T-cell (primary cell): ENCODE measurements around the gene ZNF490. TPM values are rescaled to one million over a fixed set of nuclear protein-coding genes. Genes with fewer than 3 reads are reported as not detected.

Source experiments
- ATAC-seq, 4 experiments: fragments of 200-7000 bp in 3 of 4; fragments of 150-1000 bp in 1 of 4; cut with Tn5 transposase; replicated peaks in 1 of 4; 1 replicate in 3 of 4; 2 replicates in 1 of 4; pipeline ENCODE4 v1.10.0; 2021; ENCODE audit warnings: moderate library complexity in 3 of 4, mild to moderate bottlenecking in 2 of 4, moderate number of reproducible peaks in 1 of 4
- CTCF ChIA-PET, 2 donors: fragments of 300-600 bp; sonication (Branson Sonifier 250); formaldehyde crosslinking; loops; one replicate each; lab custom pipeline; 2022; ENCODE audit warnings: antibody characterized with exemption in 2 of 2; lab: Charles Lee
- POLR2A ChIA-PET, 2 donors: fragments of 300-600 bp; sonication (Branson Sonifier 250); formaldehyde crosslinking; loops; one replicate each; lab custom pipeline; 2022; ENCODE audit warnings: antibody characterized with exemption in 2 of 2; lab: Charles Lee
- DNase-seq, 35 experiments: peaks; one replicate each; pipeline versions ENCODE4 v3.0.0 to v3.0.0-alpha.2; 2013 to 2023
- H3K27ac ChIP-seq: one replicate; pipeline ENCODE4 v1.5.1; 2013; ENCODE audit warnings: low read length
- H3K27me3 ChIP-seq, 2 experiments: replicated peaks in 1 of 2; 1 replicate in 1 of 2; 2 replicates in 1 of 2; pipeline versions ENCODE4 v1.6.1 to v1.7.0; 2013; ENCODE audit warnings: low read length in 1 of 2, mixed read lengths in 1 of 2; ENCODE audit not compliant: control insufficient read depth in 2 of 2, insufficient read depth in 2 of 2; ENCODE audit errors: extremely low read depth in 1 of 2
- H3K36me3 ChIP-seq, 2 donors: 1 replicate in 1 of 2; 2 replicates in 1 of 2; pipeline versions ENCODE4 v1.6.1 to v1.7.0; 2013; ENCODE audit warnings: low read length in 1 of 2; ENCODE audit not compliant: control insufficient read depth in 2 of 2, insufficient read depth in 1 of 2; ENCODE audit errors: extremely low read depth in 1 of 2
- H3K4me1 ChIP-seq, 2 experiments: 1 replicate in 1 of 2; 2 replicates in 1 of 2; pipeline versions ENCODE4 v1.6.1 to v1.7.0; 2013; ENCODE audit warnings: low read length in 2 of 2, mixed read lengths in 1 of 2; ENCODE audit not compliant: insufficient read depth in 2 of 2, control insufficient read depth in 1 of 2; ENCODE audit errors: extremely low read depth in 1 of 2
- H3K4me3 ChIP-seq, 2 donors: 1 replicate in 1 of 2; 2 replicates in 1 of 2; pipeline versions ENCODE4 v1.5.1 to v1.7.0; 2013; ENCODE audit warnings: mild to moderate bottlenecking in 2 of 2, low read length in 1 of 2, moderate library complexity in 1 of 2; ENCODE audit not compliant: control insufficient read depth in 1 of 2; ENCODE audit errors: extremely low read depth in 1 of 2
- H3K9me3 ChIP-seq: 2 replicates; pipeline ENCODE4 v1.7.0; 2013
- H3K27ac Mint-ChIP-seq, 2 donors: one replicate each; pipeline ENCODE4 v1.8.0; 2020 to 2021; ENCODE audit warnings: mild to moderate bottlenecking in 2 of 2, mixed read lengths in 2 of 2
- H3K27me3 Mint-ChIP-seq, 2 donors: one replicate each; pipeline ENCODE4 v1.8.0; 2021 to 2022; ENCODE audit warnings: mixed read lengths in 2 of 2
- H3K36me3 Mint-ChIP-seq: one replicate; pipeline ENCODE4 v1.8.0; 2021; ENCODE audit warnings: mixed read lengths
- H3K4me1 Mint-ChIP-seq, 3 donors: one replicate each; pipeline ENCODE4 v1.8.0; 2020 to 2022; ENCODE audit warnings: mixed read lengths in 3 of 3, mild to moderate bottlenecking in 1 of 3
- H3K4me3 Mint-ChIP-seq, 3 donors: one replicate each; pipeline ENCODE4 v1.8.0; 2020 to 2022; ENCODE audit warnings: mild to moderate bottlenecking in 3 of 3, mixed read lengths in 3 of 3, moderate library complexity in 3 of 3
- H3K9me3 Mint-ChIP-seq, 3 donors: one replicate each; pipeline ENCODE4 v1.8.0; 2020 to 2022; ENCODE audit warnings: mixed read lengths in 3 of 3
- WGBS: methylation state at CpG from one replicate; pipeline ENCODE4 v1.1.5; 2013; ENCODE audit warnings: missing lambda C conversion rate; ENCODE audit not compliant: insufficient coverage; 5-methylcytosine and 5-hydroxymethylcytosine counted together
- total RNA-seq, 35 experiments: library from RNA in 6 of 35; stranded (reverse) in 6 of 35; fragments of 120-200 nt in 1 of 35; gene quantifications; one replicate each; pipeline versions ENCODE4 v1.2.1 to v1.2.4 and lab custom pipeline; 2013 to 2026

The ZNF490 gene
- total RNA-seq, 5 donors from 2014 or later (not counting 1 experiment from before 2014, with no cell fraction given): 11.8 to 14.0 (median 12.4) TPM

DNA sequence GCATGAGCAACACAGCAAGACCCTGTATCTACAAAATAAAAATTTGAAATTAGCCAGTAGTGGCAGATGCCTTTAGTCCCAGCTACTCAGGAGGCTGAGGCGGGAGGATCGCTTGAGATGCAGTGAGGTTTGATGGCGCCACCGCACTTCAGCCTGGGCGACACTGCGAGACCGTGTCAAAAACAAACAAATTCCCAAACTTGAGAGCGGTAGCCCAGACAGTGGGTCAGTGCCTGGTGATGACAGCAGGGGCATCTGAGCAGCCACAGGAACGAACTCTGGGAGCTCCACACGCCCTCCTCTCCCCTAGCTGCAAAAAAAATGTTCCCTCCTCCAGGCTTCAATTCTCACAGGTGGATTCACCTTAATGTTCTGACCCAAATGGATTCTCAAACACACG is 14.1 kb downstream of the ZNF490 start:
- peaks cover 29% of the 10 kb centered on the region for H3K36me3 Mint-ChIP-seq
- no peak overlapping the region for H3K27ac Mint-ChIP-seq
- Histone ChIP-seq H3K9me3 (no peaks in the 10 kb centered on the region), H3K4me3 (no peak overlapping the region), H3K4me1 (no peaks in the 10 kb centered on the region), H3K27me3 (no peaks in the 10 kb centered on the region), H3K27ac (no peak overlapping the region), H3K36me3 (peaks cover 0 to 18% of the 10 kb centered on the region in 2 donors)
- WGBS: 99% methylated on average over 11 of the region's 11 CpGs
- no peak for DNase-seq
- no peaks in the 10 kb centered on the region for H3K9me3 Mint-ChIP-seq
- CTCF ChIA-PET: no interaction called here
- POLR2A ChIA-PET: no interaction called here
- no peaks in the 10 kb centered on the region for H3K27me3 Mint-ChIP-seq
- peaks cover 0 to 7% (median 0%) of the 10 kb centered on the region in 3 donors for H3K4me1 Mint-ChIP-seq
- ATAC-seq: no peak
- no peak overlapping the region for H3K4me3 Mint-ChIP-seq

DNA sequence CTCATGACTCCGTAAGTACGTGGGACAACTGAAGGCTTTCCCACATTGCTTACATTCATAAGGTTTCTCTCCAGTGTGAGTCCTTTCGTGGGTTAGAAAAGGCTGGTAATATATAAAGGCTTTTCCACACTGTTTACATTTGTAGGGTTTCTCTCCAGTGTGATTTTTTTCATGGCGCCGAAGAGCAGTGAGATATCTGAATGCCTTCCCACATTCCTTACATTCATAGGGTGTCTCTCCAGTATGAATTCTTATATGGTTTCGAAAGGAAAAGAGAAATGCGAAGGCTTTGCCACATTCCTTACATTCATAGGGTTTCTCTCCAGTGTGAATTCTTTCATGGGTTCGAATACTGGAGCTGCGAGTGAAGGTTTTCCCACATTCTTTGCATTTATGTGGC is 29.5 kb downstream of the ZNF490 start:
- Mint-ChIP-seq H3K9me3 (peaks cover 0 to 17% (median 13%) of the 10 kb centered on the region in 3 donors), H3K36me3 (peaks cover 48% of the 10 kb centered on the region), H3K27ac (no peak overlapping the region), H3K4me1 (no peaks in the 10 kb centered on the region), H3K4me3 (no peak overlapping the region), H3K27me3 (no peaks in the 10 kb centered on the region)
- Histone ChIP-seq H3K4me1 (no peaks in the 10 kb centered on the region), H3K36me3 (peaks cover 3 to 27% of the 10 kb centered on the region in 2 donors), H3K9me3 (peaks cover 6% of the 10 kb centered on the region), H3K27ac (no peak overlapping the region), H3K4me3 (no peak overlapping the region), H3K27me3 (no peaks in the 10 kb centered on the region)
- CTCF ChIA-PET: no interaction called here
- no peak for ATAC-seq
- no peak for DNase-seq
- no CpG with 5 or more reads among the region's 9 CpGs for WGBS
- POLR2A ChIA-PET: interaction anchor here in 1 of 2 donors (0.6 kb wide), 1 partner anchor 98 kb away, joined by 4 read pairs; no protein-coding TSS in a partner anchor

DNA sequence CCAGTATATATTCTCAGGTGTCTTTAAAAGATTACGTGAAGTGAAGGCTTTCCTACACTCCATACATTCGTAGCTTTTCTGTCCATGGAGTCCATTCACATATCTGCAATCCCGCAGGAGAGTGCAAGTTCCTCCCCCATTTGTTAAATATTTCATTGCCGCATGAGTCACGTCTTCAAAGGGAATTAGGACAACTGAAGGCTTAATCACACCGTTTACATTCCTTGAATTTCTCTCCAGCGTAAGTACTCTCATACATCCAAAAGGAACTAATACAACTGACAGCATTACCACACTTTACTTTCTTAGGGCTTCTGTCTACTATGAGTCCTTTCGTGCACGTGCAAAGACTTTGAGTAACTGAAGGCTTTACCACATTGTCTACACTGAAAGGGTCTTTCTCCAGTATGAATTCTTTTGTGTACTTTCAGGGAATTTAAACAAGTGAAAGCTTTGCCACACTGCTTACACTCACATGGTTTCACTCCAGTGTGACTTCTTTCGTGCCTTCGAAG is 30.4 kb downstream of the ZNF490 start:
- Histone ChIP-seq H3K27me3 (no peaks in the 10 kb centered on the region), H3K4me3 (no peak overlapping the region), H3K36me3 (peaks cover 3 to 27% of the 10 kb centered on the region in 2 donors), H3K4me1 (no peaks in the 10 kb centered on the region), H3K9me3 (peaks cover 6% of the 10 kb centered on the region), H3K27ac (no peak overlapping the region)
- POLR2A ChIA-PET: no interaction called here
- Mint-ChIP-seq H3K27ac (no peak overlapping the region), H3K9me3 (peaks cover 0 to 17% (median 13%) of the 10 kb centered on the region in 3 donors), H3K4me1 (peaks cover 0 to 4% (median under 1%) of the 10 kb centered on the region in 3 donors), H3K36me3 (peaks cover 48% of the 10 kb centered on the region), H3K4me3 (no peak overlapping the region), H3K27me3 (no peaks in the 10 kb centered on the region)
- DNase-seq (no peak), ATAC-seq (no peak)
- CTCF ChIA-PET: no interaction called here
- WGBS: 100% methylated on average over 4 of the region's 11 CpGs

DNA sequence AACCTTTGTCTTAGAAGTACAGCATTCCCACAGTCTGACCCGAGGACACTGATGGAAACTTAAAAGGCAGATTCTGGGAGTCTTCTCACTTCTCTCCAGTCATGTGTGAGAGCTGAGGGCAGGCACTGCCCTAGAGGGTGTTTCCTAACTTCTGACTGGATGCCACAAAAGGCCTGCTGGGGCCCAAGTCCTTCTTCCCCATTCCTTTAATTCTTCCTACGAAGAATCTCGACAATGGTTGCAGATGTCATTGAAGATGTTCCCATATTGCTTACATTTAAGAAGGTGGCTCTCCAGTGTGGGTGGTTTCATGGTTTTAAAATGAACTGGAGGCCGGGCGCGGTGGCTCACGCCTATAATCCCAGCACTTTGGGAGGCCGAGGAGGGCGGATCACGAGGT is 32.0 kb downstream of the ZNF490 start:
- Mint-ChIP-seq H3K4me3 (no peak overlapping the region), H3K27me3 (no peaks in the 10 kb centered on the region), H3K4me1 (peaks cover 11 to 12% (median 12%) of the 10 kb centered on the region in 3 donors), H3K9me3 (peaks cover 0 to 17% (median 13%) of the 10 kb centered on the region in 3 donors), H3K36me3 (peaks cover 48% of the 10 kb centered on the region), H3K27ac (no peak overlapping the region)
- 100% methylated on average over 1 of the region's 10 CpGs for WGBS
- DNase-seq (no peak), ATAC-seq (no peak)
- Histone ChIP-seq H3K27me3 (no peaks in the 10 kb centered on the region), H3K4me3 (no peak overlapping the region), H3K27ac (no peak overlapping the region), H3K9me3 (peaks cover 6% of the 10 kb centered on the region), H3K36me3 (peaks cover 3 to 27% of the 10 kb centered on the region in 2 donors), H3K4me1 (peaks cover 7 to 8% of the 10 kb centered on the region in 2 experiments)
- POLR2A ChIA-PET: no interaction called here
- CTCF ChIA-PET: interaction anchor here (0.6 to 0.7 kb wide), 2 partner anchors 14 to 79 kb away, joined by 4 to 6 read pairs; no protein-coding TSS in a partner anchor

- peaks cover 7 to 9% of the 10 kb centered on the region in 2 experiments for H3K4me1 ChIP-seq
- ATAC-seq (peak in 3 of 4 experiments; percentile 57 to 70 (median 65)), DNase-seq (peak in 7 of 35 experiments; percentile 3 to 32 (median 13))
- no peaks in the 10 kb centered on the region for H3K27me3 Mint-ChIP-seq
- no peak overlapping the region for H3K4me3 ChIP-seq
- no peaks in the 10 kb centered on the region for H3K36me3 ChIP-seq
- no peaks in the 10 kb centered on the region for H3K27me3 ChIP-seq
- WGBS: 33% methylated on average over 4 of the region's 7 CpGs
- POLR2A ChIA-PET: no interaction called here
- peaks cover 9% of the 10 kb centered on the region for H3K36me3 Mint-ChIP-seq
- CTCF ChIA-PET: no interaction called here
- H3K27ac Mint-ChIP-seq: peak overlapping the region in 1 of 2 donors; percentile 84
- H3K9me3 Mint-ChIP-seq: no peaks in the 10 kb centered on the region
- H3K27ac ChIP-seq: no peak overlapping the region
- H3K4me1 Mint-ChIP-seq: peaks cover 11 to 16% (median 12%) of the 10 kb centered on the region in 3 donors
- peak overlapping the region in 1 of 3 donors; percentile 51 for H3K4me3 Mint-ChIP-seq
- H3K9me3 ChIP-seq: no peaks in the 10 kb centered on the region
Observed at GRCh38 chr19:12574036-12574435, 36.6 kb downstream of the ZNF490 start.

DNA sequence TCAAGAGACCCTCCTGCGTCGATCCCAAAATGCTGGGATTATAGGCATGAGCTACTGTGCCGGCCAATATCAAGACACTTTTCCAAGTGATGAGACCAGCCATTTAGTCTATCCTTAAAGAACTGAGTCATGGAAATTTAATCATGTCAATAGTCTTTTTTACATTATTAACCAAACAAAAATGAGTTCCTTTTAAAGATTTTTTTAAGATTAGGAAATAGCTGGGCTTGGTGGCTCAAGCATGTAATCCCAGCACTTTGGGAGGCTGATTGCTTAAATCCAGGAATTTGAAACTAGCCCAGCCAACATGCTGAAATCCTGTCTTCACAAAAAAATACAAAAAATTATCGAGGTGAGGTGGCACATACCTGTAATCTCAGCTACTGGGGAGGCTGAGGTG is 42.7 kb downstream of the ZNF490 start:
- 100% methylated on average over 3 of the region's 4 CpGs for WGBS
- ATAC-seq (no peak), DNase-seq (no peak)
- no peaks in the 10 kb centered on the region for H3K9me3 ChIP-seq
- H3K4me1 ChIP-seq: peaks cover 0 to 6% of the 10 kb centered on the region in 2 experiments
- H3K36me3 Mint-ChIP-seq: no peaks in the 10 kb centered on the region
- H3K27me3 Mint-ChIP-seq: peaks cover 0 to 1% of the 10 kb centered on the region in 2 donors
- no peak overlapping the region for H3K4me3 Mint-ChIP-seq
- H3K4me1 Mint-ChIP-seq: peaks cover 4 to 8% (median 6%) of the 10 kb centered on the region in 3 donors
- H3K36me3 ChIP-seq: no peaks in the 10 kb centered on the region
- H3K9me3 Mint-ChIP-seq: no peaks in the 10 kb centered on the region
- ChIA-PET POLR2A (no interaction called here), CTCF (no interaction called here)
- H3K27ac Mint-ChIP-seq: no peak overlapping the region
- no peak overlapping the region for H3K4me3 ChIP-seq
- H3K27me3 ChIP-seq: no peaks in the 10 kb centered on the region
- no peak overlapping the region for H3K27ac ChIP-seq
